Transverse colon (tissue), 4 donors: ENCODE measurements around the gene ESF1.

Source experiments
- EP300 ChIP-seq: sonication (generic); formaldehyde crosslinking; IDR thresholded peaks from one replicate; pipeline ENCODE4 v1.6.1; 2017; ENCODE audit warnings: antibody characterized with exemption, low read depth
- POLR2AphosphoS5 ChIP-seq, 3 donors: sonication (generic); formaldehyde crosslinking; IDR thresholded peaks; one replicate each; pipeline ENCODE4 v1.6.1; 2016; ENCODE audit warnings: antibody characterized with exemption in 3 of 3
- TF ChIP-seq, protein P1 (sequence below), 5 experiments: fragments of 200-600 bp in 3 of 5; fragments of 450-650 bp in 2 of 5; sonication (generic) in 3 of 5; IDR thresholded peaks; 1 replicate in 2 of 5; 2 replicates in 3 of 5; pipeline ENCODE4 v1.5.1; 2016 to 2017; ENCODE audit warnings: antibody characterized with exemption in 5 of 5, inconsistent platforms in 3 of 5, mild to moderate bottlenecking in 2 of 5, moderate library complexity in 1 of 5

DNA sequence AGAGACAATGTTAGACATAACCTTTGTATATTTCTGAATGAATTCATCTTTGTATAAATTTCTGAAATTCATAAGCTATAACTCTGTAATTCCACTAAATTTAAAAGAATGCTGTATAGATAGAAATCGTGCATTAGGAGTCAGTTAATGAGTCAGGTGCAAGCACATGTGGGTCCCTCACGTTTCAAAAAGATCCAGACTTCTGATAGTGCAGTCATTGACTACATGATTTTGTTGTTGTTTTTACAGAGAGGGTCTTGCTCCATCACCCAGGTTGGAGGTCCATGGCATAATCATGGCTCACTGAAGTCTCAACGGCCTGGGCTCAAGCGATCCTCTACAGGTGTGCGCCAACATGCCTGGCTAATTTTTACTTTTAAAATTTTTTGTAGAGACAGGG is 14.6 kb downstream of the ESF1 start:
- no peak for TF ChIP-seq POLR2AphosphoS5 (IDR thresholded peaks at IDR 0.05)
- TF ChIP-seq, protein P1, sequence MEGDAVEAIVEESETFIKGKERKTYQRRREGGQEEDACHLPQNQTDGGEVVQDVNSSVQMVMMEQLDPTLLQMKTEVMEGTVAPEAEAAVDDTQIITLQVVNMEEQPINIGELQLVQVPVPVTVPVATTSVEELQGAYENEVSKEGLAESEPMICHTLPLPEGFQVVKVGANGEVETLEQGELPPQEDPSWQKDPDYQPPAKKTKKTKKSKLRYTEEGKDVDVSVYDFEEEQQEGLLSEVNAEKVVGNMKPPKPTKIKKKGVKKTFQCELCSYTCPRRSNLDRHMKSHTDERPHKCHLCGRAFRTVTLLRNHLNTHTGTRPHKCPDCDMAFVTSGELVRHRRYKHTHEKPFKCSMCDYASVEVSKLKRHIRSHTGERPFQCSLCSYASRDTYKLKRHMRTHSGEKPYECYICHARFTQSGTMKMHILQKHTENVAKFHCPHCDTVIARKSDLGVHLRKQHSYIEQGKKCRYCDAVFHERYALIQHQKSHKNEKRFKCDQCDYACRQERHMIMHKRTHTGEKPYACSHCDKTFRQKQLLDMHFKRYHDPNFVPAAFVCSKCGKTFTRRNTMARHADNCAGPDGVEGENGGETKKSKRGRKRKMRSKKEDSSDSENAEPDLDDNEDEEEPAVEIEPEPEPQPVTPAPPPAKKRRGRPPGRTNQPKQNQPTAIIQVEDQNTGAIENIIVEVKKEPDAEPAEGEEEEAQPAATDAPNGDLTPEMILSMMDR (IDR thresholded peaks at IDR 0.05): no peak
- TF ChIP-seq EP300: no peak
